MV-4-11 (cell line): ENCODE measurements around the gene A4GNT.
A peak's percentile ranks its signal among the peaks of the same experiment; 100 is the strongest.

Experiments
- DNase-seq: peaks from one replicate; lab custom pipeline; 2025; lab: John Stamatoyannopoulos, UW

Gene A4GNT

GRCh38 chr3:138078901-138079344, 53.3 kb downstream of the A4GNT start:
- DNase-seq, result peak; percentile 83

GRCh38 chr3:138078096-138078495, 54.1 kb downstream of the A4GNT start:
- DNase-seq, result no peak
